Measurements from ENCODE around the gene PRKCA. TPM values are rescaled to one million over a fixed set of nuclear protein-coding genes. Genes with fewer than 3 reads are reported as not detected.

Gene PRKCA
- total RNA-seq, 1 donor from 2014 or later = 15.5 TPM

- H3K27me3 ChIP-seq = no peaks in the 10 kb centered on the region
- intact Hi-C loops (cut with DNase I) = no loop called here
- H3K27ac ChIP-seq = no peak overlapping the region
- H3K36me3 ChIP-seq = no peaks in the 10 kb centered on the region
- H3K4me1 ChIP-seq = no peaks in the 10 kb centered on the region
- H3K4me3 ChIP-seq = no peak overlapping the region
- H3K9me3 ChIP-seq = no peaks in the 10 kb centered on the region
- no peak for DNase-seq (ENCODE audit: extremely low spot score in 2 of 2)
- no peak for TF ChIP-seq POLR2A (IDR thresholded peaks at IDR 0.05)
- no peak for TF ChIP-seq POLR2AphosphoS5 (IDR thresholded peaks at IDR 0.05; ENCODE audit: insufficient read depth in 1 of 2, low read depth in 1 of 2)
- TF ChIP-seq CTCF (IDR thresholded peaks at IDR 0.05) = no peak
These were observed 483.7 kb downstream of the PRKCA start for GRCh38 chr17:66786107-66786506.

DNA sequence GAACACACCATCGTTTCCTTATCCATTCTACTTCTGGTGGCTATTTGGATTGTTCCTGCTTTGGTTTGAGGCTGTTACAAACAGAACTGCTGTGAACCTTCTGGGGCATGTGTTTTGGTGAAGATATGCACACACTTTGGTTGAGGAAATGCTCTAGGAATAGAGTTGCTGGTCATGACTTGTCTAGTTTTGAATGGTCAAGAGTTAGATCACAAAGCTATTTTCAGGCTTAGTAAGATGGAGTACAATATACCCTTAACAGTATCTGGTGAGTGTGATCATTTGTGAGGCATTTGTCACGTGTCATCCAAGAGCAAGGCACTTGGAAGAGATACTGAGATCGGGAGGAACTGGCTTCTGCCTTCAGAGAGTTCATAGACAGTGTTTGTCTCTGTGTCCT, 485.5 kb downstream of the PRKCA start:
- TF ChIP-seq POLR2A (IDR thresholded peaks at IDR 0.05) (no peak), POLR2AphosphoS5 (IDR thresholded peaks at IDR 0.05; ENCODE audit: insufficient read depth in 1 of 2, low read depth in 1 of 2) (no peak), CTCF (IDR thresholded peaks at IDR 0.05) (no peak)
- Histone ChIP-seq H3K27ac (no peak overlapping the region), H3K4me1 (no peaks in the 10 kb centered on the region), H3K27me3 (no peaks in the 10 kb centered on the region), H3K9me3 (no peaks in the 10 kb centered on the region), H3K36me3 (no peaks in the 10 kb centered on the region), H3K4me3 (no peak overlapping the region)
- intact Hi-C loops (cut with DNase I) = no loop called here
- no peak for DNase-seq (ENCODE audit: extremely low spot score in 2 of 2)

GRCh38 chr17:66789093-66789492, 486.7 kb downstream of the PRKCA start:
- DNase-seq (ENCODE audit: extremely low spot score in 2 of 2) = no peak
- H3K27ac ChIP-seq = peak overlapping the region; percentile 33
- H3K4me3 ChIP-seq = no peak overlapping the region
- no peaks in the 10 kb centered on the region for H3K9me3 ChIP-seq
- no peaks in the 10 kb centered on the region for H3K27me3 ChIP-seq
- H3K4me1 ChIP-seq = no peaks in the 10 kb centered on the region
- H3K36me3 ChIP-seq = no peaks in the 10 kb centered on the region
- intact Hi-C loops (cut with DNase I) = no loop called here
- TF ChIP-seq CTCF (IDR thresholded peaks at IDR 0.05) (no peak), POLR2AphosphoS5 (IDR thresholded peaks at IDR 0.05; ENCODE audit: insufficient read depth in 1 of 2, low read depth in 1 of 2) (no peak), POLR2A (IDR thresholded peaks at IDR 0.05) (no peak)

- no peaks in the 10 kb centered on the region for H3K36me3 ChIP-seq
- no peaks in the 10 kb centered on the region for H3K27me3 ChIP-seq
- no peak overlapping the region for H3K4me3 ChIP-seq
- H3K9me3 ChIP-seq = no peaks in the 10 kb centered on the region
- intact Hi-C loops (cut with DNase I) = no loop called here
- no peak for DNase-seq (ENCODE audit: extremely low spot score in 2 of 2)
- TF ChIP-seq CTCF (IDR thresholded peaks at IDR 0.05) (no peak), POLR2A (IDR thresholded peaks at IDR 0.05) (no peak), POLR2AphosphoS5 (IDR thresholded peaks at IDR 0.05; ENCODE audit: insufficient read depth in 1 of 2, low read depth in 1 of 2) (no peak)
- peak overlapping the region; percentile 20 for H3K27ac ChIP-seq
- no peaks in the 10 kb centered on the region for H3K4me1 ChIP-seq
These were observed 487.6 kb downstream of the PRKCA start for GRCh38 chr17:66789961-66790437.

- no peak overlapping the region for H3K4me3 ChIP-seq
- no peak for DNase-seq (ENCODE audit: extremely low spot score in 2 of 2)
- H3K27ac ChIP-seq = peak overlapping the region; percentile 20
- no peak for TF ChIP-seq POLR2A (IDR thresholded peaks at IDR 0.05)
- no peak for TF ChIP-seq POLR2AphosphoS5 (IDR thresholded peaks at IDR 0.05; ENCODE audit: insufficient read depth in 1 of 2, low read depth in 1 of 2)
- TF ChIP-seq CTCF (IDR thresholded peaks at IDR 0.05) = no peak
- H3K9me3 ChIP-seq = no peaks in the 10 kb centered on the region
- no peaks in the 10 kb centered on the region for H3K4me1 ChIP-seq
- H3K36me3 ChIP-seq = no peaks in the 10 kb centered on the region
- intact Hi-C loops (cut with DNase I) = no loop called here
- no peaks in the 10 kb centered on the region for H3K27me3 ChIP-seq
These were observed 488.2 kb downstream of the PRKCA start for GRCh38 chr17:66790501-66791061.

Measured in vagina (tissue), 2 donors.